Mesenchymal stem cell (in vitro differentiated cells and primary cell): ENCODE results near the gene TMCO6.

Experiments used
- DNase-seq: peaks from one replicate; pipeline ENCODE4 v3.0.0-alpha.2; 2013
- H2AFZ ChIP-seq: one replicate; pipeline ENCODE4 v1.6.1; 2013; ENCODE audit warnings: low read depth, mild to moderate bottlenecking, control low read depth, inconsistent platforms, low read length, moderate library complexity
- H2AK5ac ChIP-seq: 2 replicates; pipeline ENCODE4 v1.6.1; 2013; ENCODE audit warnings: low read length, moderate library complexity, mild to moderate bottlenecking, inconsistent platforms; ENCODE audit not compliant: severe bottlenecking
- H2BK120ac ChIP-seq: one replicate; pipeline ENCODE4 v1.6.1; 2013; ENCODE audit warnings: low read depth, mild to moderate bottlenecking, inconsistent platforms, low read length, moderate library complexity
- H2BK12ac ChIP-seq, 2 experiments: one replicate each; pipeline ENCODE4 v1.6.1; 2013; ENCODE audit warnings: inconsistent platforms in 2 of 2, low read length in 2 of 2, mild to moderate bottlenecking in 2 of 2, moderate library complexity in 2 of 2, control low read depth in 1 of 2
- H2BK15ac ChIP-seq: one replicate; pipeline ENCODE4 v1.6.1; 2013; ENCODE audit warnings: mild to moderate bottlenecking, low read depth, inconsistent platforms; ENCODE audit not compliant: poor library complexity, severe bottlenecking
- H2BK5ac ChIP-seq: 2 replicates; pipeline ENCODE4 v1.6.1; 2013; ENCODE audit warnings: low read depth, mild to moderate bottlenecking, low read length, control low read depth, inconsistent platforms; ENCODE audit not compliant: poor library complexity, severe bottlenecking
- H3K14ac ChIP-seq, 2 experiments: one replicate each; pipeline ENCODE4 v1.6.1; 2013; ENCODE audit warnings: inconsistent platforms in 2 of 2, low read length in 2 of 2, control low read depth in 1 of 2, mild to moderate bottlenecking in 1 of 2, moderate library complexity in 1 of 2
- H3K18ac ChIP-seq, 2 experiments: one replicate each; pipeline ENCODE4 v1.6.1; 2013; ENCODE audit warnings: inconsistent platforms in 2 of 2, low read length in 2 of 2, control low read depth in 1 of 2, low read depth in 1 of 2, mild to moderate bottlenecking in 1 of 2
- H3K23ac ChIP-seq, 2 experiments: one replicate each; pipeline ENCODE4 v1.6.1; 2013; ENCODE audit warnings: inconsistent platforms in 2 of 2, low read length in 2 of 2, mild to moderate bottlenecking in 2 of 2, moderate library complexity in 2 of 2, control low read depth in 1 of 2
- H3K27ac ChIP-seq: 2 replicates; pipeline ENCODE4 v1.5.1; 2013; ENCODE audit warnings: mild to moderate bottlenecking, moderate library complexity, low read length, control low read depth, inconsistent platforms; ENCODE audit not compliant: poor library complexity, severe bottlenecking
- H3K27me3 ChIP-seq, 2 experiments: 2 replicates each; pipeline versions ENCODE4 v1.6.1 to v1.7.0; 2013; ENCODE audit warnings: low read length in 2 of 2, mild to moderate bottlenecking in 2 of 2, moderate library complexity in 2 of 2, control low read depth in 1 of 2, inconsistent platforms in 1 of 2; ENCODE audit not compliant: control insufficient read depth in 1 of 2, insufficient read depth in 1 of 2
- H3K36me3 ChIP-seq, 2 experiments: 2 replicates each; pipeline versions ENCODE4 v1.6.1 to v1.7.0; 2013; ENCODE audit warnings: low read length in 2 of 2, control low read depth in 1 of 2, inconsistent platforms in 1 of 2, low read depth in 1 of 2, mild to moderate bottlenecking in 1 of 2; ENCODE audit not compliant: insufficient read depth in 2 of 2, control insufficient read depth in 1 of 2
- H3K4ac ChIP-seq, 2 experiments: one replicate each; pipeline ENCODE4 v1.6.1; 2013; ENCODE audit warnings: inconsistent platforms in 2 of 2, low read length in 2 of 2, mild to moderate bottlenecking in 2 of 2, moderate library complexity in 2 of 2, control low read depth in 1 of 2, low read depth in 1 of 2
- H3K4me1 ChIP-seq: 2 replicates; pipeline ENCODE4 v1.6.1; 2013; ENCODE audit warnings: low read depth, low read length, control low read depth; ENCODE audit not compliant: control insufficient read depth, insufficient read depth
- H3K4me2 ChIP-seq: 2 replicates; pipeline ENCODE4 v1.6.1; 2013; ENCODE audit warnings: low read length, mild to moderate bottlenecking, inconsistent platforms; ENCODE audit not compliant: poor library complexity, severe bottlenecking
- H3K4me3 ChIP-seq, 2 experiments: 2 replicates each; pipeline versions ENCODE4 v1.5.1 to v1.7.0; 2013; ENCODE audit warnings: low read length in 2 of 2, mild to moderate bottlenecking in 2 of 2, control low read depth in 1 of 2, low read depth in 1 of 2; ENCODE audit not compliant: insufficient read depth in 1 of 2
- H3K79me1 ChIP-seq: replicated peaks from 2 replicates; pipeline ENCODE4 v1.6.1; 2013; ENCODE audit warnings: mild to moderate bottlenecking, control low read depth, low read length, inconsistent platforms; ENCODE audit not compliant: poor library complexity, severe bottlenecking
- H3K9ac ChIP-seq: 2 replicates; pipeline ENCODE4 v1.7.0; 2013; ENCODE audit warnings: mild to moderate bottlenecking, low read length, moderate library complexity
- H3K9me3 ChIP-seq: 2 replicates; pipeline ENCODE4 v1.7.0; 2013; ENCODE audit warnings: mild to moderate bottlenecking, low read length; ENCODE audit not compliant: control insufficient read depth
- H4K8ac ChIP-seq: one replicate; pipeline ENCODE4 v1.6.1; 2013; ENCODE audit warnings: inconsistent platforms, mild to moderate bottlenecking, low read length, moderate library complexity
- H4K91ac ChIP-seq: one replicate; pipeline ENCODE4 v1.6.1; 2013; ENCODE audit warnings: mild to moderate bottlenecking, low read length, inconsistent platforms
- WGBS: methylation state at CpG from one replicate; pipeline ENCODE4 v1.1.7; 2013; ENCODE audit warnings: mixed read lengths; 5-methylcytosine and 5-hydroxymethylcytosine counted together

Gene TMCO6

DNA sequence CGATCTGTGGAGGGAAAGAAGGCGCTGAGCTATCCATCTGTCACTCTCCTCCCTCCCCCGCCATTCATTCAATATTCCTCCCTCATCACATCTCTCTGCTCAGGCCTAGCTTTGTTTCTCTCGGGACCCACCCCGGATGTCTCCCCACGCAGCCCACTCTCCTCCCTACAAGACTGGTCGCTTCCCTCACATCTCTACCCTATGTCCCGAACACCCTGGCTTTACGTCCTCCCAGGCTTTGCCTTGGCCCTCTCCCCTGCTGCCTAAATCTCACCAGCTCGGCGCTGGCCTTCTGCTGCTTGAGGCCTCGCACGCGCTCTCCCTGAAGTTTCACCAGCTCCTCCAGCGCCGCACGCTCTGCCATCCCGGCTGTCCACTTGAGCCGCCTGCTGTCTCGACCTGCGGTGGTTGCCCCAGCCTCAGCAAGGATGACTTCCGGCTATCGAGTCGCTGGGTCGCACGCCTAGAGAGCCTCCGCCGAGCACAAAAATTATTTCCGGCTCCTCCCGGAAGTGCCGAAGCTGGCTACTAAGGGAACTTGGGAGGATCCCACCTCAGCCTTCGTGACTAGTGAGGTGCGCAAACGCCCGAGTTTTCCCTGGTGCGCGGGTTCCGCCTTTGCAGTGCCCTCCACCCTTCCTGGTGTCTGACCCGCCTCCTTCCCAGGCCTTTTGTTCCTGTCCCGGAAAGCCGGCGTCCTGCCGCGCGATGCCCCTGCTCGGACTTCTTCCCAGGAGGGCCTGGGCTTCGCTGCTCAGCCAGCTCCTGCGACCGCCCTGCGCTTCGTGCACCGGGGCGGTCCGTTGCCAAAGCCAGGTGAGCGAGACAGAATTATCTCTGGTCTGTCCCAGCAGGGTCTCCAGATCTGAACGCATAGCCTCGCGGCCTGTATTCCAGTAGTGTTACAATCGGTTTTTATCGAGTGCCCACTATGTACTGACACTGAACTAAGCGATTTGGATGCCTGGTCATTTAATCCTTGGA, 52.0 kb downstream of the TMCO6 start, which contains the start of the genes HARS1 and HARS2:
TSS of gene HARS1 (minus strand) at position 430 of the 984 bp plus-strand sequence. CDS start at position 364, 66 bp downstream.
TSS of gene HARS2 (plus strand) at position 515 of the 984 bp plus-strand sequence. CDS start at position 709, 194 bp downstream.
- Histone ChIP-seq H3K27me3 (no peaks in the 10 kb centered on the region), H3K23ac (peak within 1 kb of the TSS in 1 of 2 experiments; percentile 48), H2BK15ac (no peak within 1 kb of the TSS), H2AFZ (peak within 1 kb of the TSS; percentile 70), H3K4me2 (peak within 1 kb of the TSS; percentile 77), H3K36me3 (peaks cover 22 to 66% of the 10 kb centered on the region in 2 experiments), H3K14ac (peak within 1 kb of the TSS in 1 of 2 experiments; percentile 45), H4K8ac (peak within 1 kb of the TSS; percentile 74), H3K79me1 (peaks cover 19% of the 10 kb centered on the region), H3K27ac (peak within 1 kb of the TSS; percentile 86), H3K4ac (peak within 1 kb of the TSS; percentile 39 to 86), H2BK5ac (peak within 1 kb of the TSS; percentile 66), H4K91ac (peak within 1 kb of the TSS; percentile 85), H3K18ac (peak within 1 kb of the TSS; percentile 59 to 91), H2AK5ac (no peak within 1 kb of the TSS), H2BK120ac (no peak within 1 kb of the TSS), H3K9me3 (no peaks in the 10 kb centered on the region), H3K9ac (peak within 1 kb of the TSS; percentile 97), H3K4me3 (peak within 1 kb of the TSS; percentile 88 to 99), H3K4me1 (peaks cover 8% of the 10 kb centered on the region), H2BK12ac (no peak within 1 kb of the TSS)
- WGBS = under 1% methylated on average over 61 of the region's 61 CpGs
- peak; percentile 97 for DNase-seq

DNA sequence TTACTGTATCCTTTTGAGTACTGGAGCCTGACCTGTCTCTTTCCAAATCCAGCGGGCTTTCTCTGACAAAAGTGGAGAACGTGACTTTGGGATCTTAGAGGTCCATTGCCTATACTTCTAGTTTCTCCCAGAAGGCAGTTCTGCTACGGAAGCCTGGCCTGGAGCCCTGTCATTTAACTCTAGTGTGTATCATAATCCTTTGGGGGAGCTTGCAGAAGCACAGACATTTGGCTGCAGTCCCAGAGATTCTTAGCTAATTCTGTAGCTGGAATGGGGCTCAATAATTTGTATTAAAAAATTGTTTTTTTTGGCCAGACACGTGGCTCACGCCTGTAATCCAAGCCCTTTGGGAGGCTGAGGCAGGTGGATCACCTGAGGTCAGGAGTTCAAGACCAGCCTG, 55.0 kb downstream of the TMCO6 start:
- Histone ChIP-seq H3K18ac (no peak overlapping the region), H3K4ac (no peak overlapping the region), H3K36me3 (peaks cover 31 to 67% of the 10 kb centered on the region in 2 experiments), H3K4me2 (no peak overlapping the region), H3K14ac (no peak overlapping the region), H3K4me3 (no peak overlapping the region), H2BK12ac (no peak overlapping the region), H2BK120ac (no peak overlapping the region), H3K4me1 (peaks cover 8% of the 10 kb centered on the region), H2BK15ac (no peak overlapping the region), H4K8ac (no peak overlapping the region), H3K27me3 (no peaks in the 10 kb centered on the region), H2AFZ (no peak overlapping the region), H3K9me3 (no peaks in the 10 kb centered on the region), H2BK5ac (no peak overlapping the region), H3K27ac (no peak overlapping the region), H3K79me1 (peaks cover 26% of the 10 kb centered on the region), H3K23ac (no peak overlapping the region), H4K91ac (no peak overlapping the region), H2AK5ac (no peak overlapping the region), H3K9ac (no peak overlapping the region)
- WGBS = 97% methylated on average over 5 of the region's 5 CpGs
- no peak for DNase-seq
